Fibroblast of villous mesenchyme (primary cell): Measurements from ENCODE around the gene MRPL36. TPM values are rescaled to one million over a fixed set of nuclear protein-coding genes. Genes with fewer than 3 reads are reported as not detected.

ENCODE experiments used
- DNase-seq: peaks from one replicate; pipeline ENCODE4 v3.0.0-alpha.2; 2010; ENCODE audit warnings: low read depth
- H3K4me3 ChIP-seq: 2 replicates; pipeline ENCODE4 v1.5.1; 2011; ENCODE audit warnings: low read depth, mild to moderate bottlenecking, low read length
- CTCF ChIP-seq: IDR thresholded peaks from 2 replicates; pipeline ENCODE4 v1.5.1; 2012; ENCODE audit warnings: low read depth, mild to moderate bottlenecking, low read length; ENCODE audit not compliant: insufficient read depth
- total RNA-seq: library from RNA; depleted of rRNA; stranded (reverse); fragments of >200 nt; gene quantifications from 2 replicates; pipeline ENCODE4 v1.2.3, GENCODE V29; 2012

Gene MRPL36
- total RNA-seq, 1 donor = 49.7 TPM

- H3K4me3 ChIP-seq = no peak overlapping the region
- DNase-seq = peak; percentile 29
- TF ChIP-seq CTCF = no peak
These were observed 35.6 kb downstream of the MRPL36 start for GRCh38 chr5:1763960-1764605.

GRCh38 chr5:1763548-1763911 is 36.1 kb downstream of the MRPL36 start:
- H3K4me3 ChIP-seq = no peak overlapping the region
- TF ChIP-seq CTCF = peak; percentile 92
- DNase-seq = peak; percentile 82

- no peak for TF ChIP-seq CTCF
- no peak overlapping the region for H3K4me3 ChIP-seq
- no peak for DNase-seq
These were observed 36.6 kb downstream of the MRPL36 start for GRCh38 chr5:1762883-1763547.

GRCh38 chr5:1762121-1762882 is 37.3 kb downstream of the MRPL36 start:
- no peak for TF ChIP-seq CTCF
- DNase-seq = no peak
- H3K4me3 ChIP-seq = no peak overlapping the region

- no peak overlapping the region for H3K4me3 ChIP-seq
- TF ChIP-seq CTCF = no peak
- DNase-seq = no peak
These were observed 38.2 kb downstream of the MRPL36 start for GRCh38 chr5:1761453-1761755.

GRCh38 chr5:1760656-1761452 is 38.8 kb downstream of the MRPL36 start:
- TF ChIP-seq CTCF = no peak
- no peak overlapping the region for H3K4me3 ChIP-seq
- no peak for DNase-seq
